ENCODE measurements around the gene PPP2R3C.

DNA sequence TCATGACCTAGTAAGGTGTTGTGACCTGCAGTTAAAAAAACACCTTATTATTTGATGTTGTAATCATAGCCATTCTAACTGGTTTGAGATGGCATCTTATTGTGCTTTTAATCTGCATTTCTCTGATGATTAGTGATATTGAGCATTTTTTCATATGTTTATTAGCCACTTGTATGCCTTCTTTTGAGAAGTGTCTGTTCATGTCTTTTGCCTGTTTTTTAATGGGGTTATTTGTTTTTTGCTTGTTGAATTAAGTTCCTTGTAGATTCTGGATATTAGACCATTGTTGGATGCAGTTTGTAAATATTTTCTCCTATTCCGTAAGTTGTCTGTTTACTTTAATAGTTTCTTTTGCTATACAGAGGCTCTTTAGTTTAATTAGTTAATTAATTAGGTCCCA lies 41.6 kb upstream of the PPP2R3C start:
- TF ChIP-seq, protein P1, sequence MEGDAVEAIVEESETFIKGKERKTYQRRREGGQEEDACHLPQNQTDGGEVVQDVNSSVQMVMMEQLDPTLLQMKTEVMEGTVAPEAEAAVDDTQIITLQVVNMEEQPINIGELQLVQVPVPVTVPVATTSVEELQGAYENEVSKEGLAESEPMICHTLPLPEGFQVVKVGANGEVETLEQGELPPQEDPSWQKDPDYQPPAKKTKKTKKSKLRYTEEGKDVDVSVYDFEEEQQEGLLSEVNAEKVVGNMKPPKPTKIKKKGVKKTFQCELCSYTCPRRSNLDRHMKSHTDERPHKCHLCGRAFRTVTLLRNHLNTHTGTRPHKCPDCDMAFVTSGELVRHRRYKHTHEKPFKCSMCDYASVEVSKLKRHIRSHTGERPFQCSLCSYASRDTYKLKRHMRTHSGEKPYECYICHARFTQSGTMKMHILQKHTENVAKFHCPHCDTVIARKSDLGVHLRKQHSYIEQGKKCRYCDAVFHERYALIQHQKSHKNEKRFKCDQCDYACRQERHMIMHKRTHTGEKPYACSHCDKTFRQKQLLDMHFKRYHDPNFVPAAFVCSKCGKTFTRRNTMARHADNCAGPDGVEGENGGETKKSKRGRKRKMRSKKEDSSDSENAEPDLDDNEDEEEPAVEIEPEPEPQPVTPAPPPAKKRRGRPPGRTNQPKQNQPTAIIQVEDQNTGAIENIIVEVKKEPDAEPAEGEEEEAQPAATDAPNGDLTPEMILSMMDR (IDR thresholded peaks at IDR 0.05), result no peak
- no peak for TF ChIP-seq POLR2A (IDR thresholded peaks at IDR 0.05)
- TF ChIP-seq EP300 (IDR thresholded peaks at IDR 0.05), result no peak
